Uterus (tissue), 2 donors: ENCODE data around the gene PPP3R1.

ENCODE experiments used
- POLR2A ChIP-seq, 2 donors: fragments of 450-650 bp; IDR thresholded peaks; one replicate each; pipeline ENCODE4 v1.6.1; 2016; ENCODE audit warnings: antibody characterized with exemption in 2 of 2, mild to moderate bottlenecking in 1 of 2, moderate library complexity in 1 of 2
- TF ChIP-seq, protein P1 (sequence below), 4 experiments: fragments of 200-600 bp in 2 of 4; fragments of 450-650 bp in 2 of 4; sonication (generic) in 2 of 4; IDR thresholded peaks; one replicate each; pipeline ENCODE4 v1.5.1; 2016 to 2019; ENCODE audit warnings: antibody characterized with exemption in 4 of 4, mild to moderate bottlenecking in 2 of 4, moderate library complexity in 1 of 4

DNA sequence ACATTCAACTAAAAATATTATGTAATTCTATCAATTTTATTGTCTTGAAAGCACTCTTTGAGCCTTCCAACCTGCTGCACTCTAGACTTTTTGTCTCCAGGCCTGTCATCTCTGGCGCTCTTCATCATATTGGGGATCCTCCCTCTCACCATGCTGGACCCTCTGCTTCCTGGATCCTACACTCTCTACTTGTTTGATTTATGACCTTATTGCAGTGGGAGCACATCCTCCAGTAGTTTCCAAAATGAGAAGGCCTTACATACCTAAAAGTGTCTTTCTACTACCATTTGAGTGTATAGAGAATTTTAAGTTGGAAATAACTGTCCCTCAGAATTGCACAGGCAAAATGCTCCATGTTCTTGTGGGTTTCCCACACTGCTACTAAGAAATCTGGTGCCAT lies 69.4 kb downstream of the PPP3R1 start:
- TF ChIP-seq POLR2A (IDR thresholded peaks at IDR 0.05), result no peak
- TF ChIP-seq, protein P1, sequence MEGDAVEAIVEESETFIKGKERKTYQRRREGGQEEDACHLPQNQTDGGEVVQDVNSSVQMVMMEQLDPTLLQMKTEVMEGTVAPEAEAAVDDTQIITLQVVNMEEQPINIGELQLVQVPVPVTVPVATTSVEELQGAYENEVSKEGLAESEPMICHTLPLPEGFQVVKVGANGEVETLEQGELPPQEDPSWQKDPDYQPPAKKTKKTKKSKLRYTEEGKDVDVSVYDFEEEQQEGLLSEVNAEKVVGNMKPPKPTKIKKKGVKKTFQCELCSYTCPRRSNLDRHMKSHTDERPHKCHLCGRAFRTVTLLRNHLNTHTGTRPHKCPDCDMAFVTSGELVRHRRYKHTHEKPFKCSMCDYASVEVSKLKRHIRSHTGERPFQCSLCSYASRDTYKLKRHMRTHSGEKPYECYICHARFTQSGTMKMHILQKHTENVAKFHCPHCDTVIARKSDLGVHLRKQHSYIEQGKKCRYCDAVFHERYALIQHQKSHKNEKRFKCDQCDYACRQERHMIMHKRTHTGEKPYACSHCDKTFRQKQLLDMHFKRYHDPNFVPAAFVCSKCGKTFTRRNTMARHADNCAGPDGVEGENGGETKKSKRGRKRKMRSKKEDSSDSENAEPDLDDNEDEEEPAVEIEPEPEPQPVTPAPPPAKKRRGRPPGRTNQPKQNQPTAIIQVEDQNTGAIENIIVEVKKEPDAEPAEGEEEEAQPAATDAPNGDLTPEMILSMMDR (IDR thresholded peaks at IDR 0.05), result no peak
